NAMALWA (cell line): ENCODE measurements around the gene ABLIM1.

ENCODE experiments used
- DNase-seq: peaks from one replicate; pipeline ENCODE4 v3.0.0-alpha.2; 2015; ENCODE audit warnings: low spot score

The ABLIM1 gene

GRCh38 chr10:114646426-114646825 lies 11.6 kb downstream of the ABLIM1 start:
- no peak for DNase-seq

GRCh38 chr10:114645706-114646105 lies 12.4 kb downstream of the ABLIM1 start:
- no peak for DNase-seq

GRCh38 chr10:114643158-114643557 lies 14.9 kb downstream of the ABLIM1 start:
- DNase-seq = no peak

GRCh38 chr10:114642729-114643128 lies 15.3 kb downstream of the ABLIM1 start:
- DNase-seq = no peak

GRCh38 chr10:114638821-114639625 lies 19.1 kb downstream of the ABLIM1 start:
- DNase-seq = no peak

GRCh38 chr10:114635797-114636550 lies 22.1 kb downstream of the ABLIM1 start:
- no peak for DNase-seq

- no peak for DNase-seq
Observed at GRCh38 chr10:114635101-114635500, 23.0 kb downstream of the ABLIM1 start.

GRCh38 chr10:114634609-114634979 lies 23.5 kb downstream of the ABLIM1 start:
- DNase-seq = no peak

GRCh38 chr10:114632869-114633715 lies 25.0 kb downstream of the ABLIM1 start:
- no peak for DNase-seq

- DNase-seq = no peak
Observed at GRCh38 chr10:114631666-114632417, 26.2 kb downstream of the ABLIM1 start.

- DNase-seq = no peak
Observed at GRCh38 chr10:114631090-114631665, 26.9 kb downstream of the ABLIM1 start.

- no peak for DNase-seq
Observed at GRCh38 chr10:114629824-114630730, 28.0 kb downstream of the ABLIM1 start.

GRCh38 chr10:114629083-114629823 lies 28.8 kb downstream of the ABLIM1 start:
- DNase-seq = no peak

GRCh38 chr10:114628106-114628505 lies 30.0 kb downstream of the ABLIM1 start:
- no peak for DNase-seq

GRCh38 chr10:114626841-114627240 lies 31.2 kb downstream of the ABLIM1 start:
- no peak for DNase-seq

- DNase-seq = no peak
Observed at GRCh38 chr10:114624951-114625780, 32.9 kb downstream of the ABLIM1 start.

- DNase-seq = no peak
Observed at GRCh38 chr10:114624422-114624821, 33.7 kb downstream of the ABLIM1 start.

GRCh38 chr10:114623661-114624294 lies 34.3 kb downstream of the ABLIM1 start:
- DNase-seq = no peak
